Hematopoietic multipotent progenitor cell treated with erythropoietin and hydrocortisone succinate and interleukin-3 and kit ligand, for 17 days (in vitro differentiated cells): Measurements from ENCODE around the gene RMDN2.
"Not testable (repeated sequence)": the region's sequence is repeated elsewhere in the genome, so short reads cannot be mapped to it uniquely, and the experiment has no call there.

Source experiments
- DNase-seq: peaks from one replicate; pipeline ENCODE4 v3.0.0-alpha.2; 2015; ENCODE audit warnings: low spot score

Gene RMDN2

DNA sequence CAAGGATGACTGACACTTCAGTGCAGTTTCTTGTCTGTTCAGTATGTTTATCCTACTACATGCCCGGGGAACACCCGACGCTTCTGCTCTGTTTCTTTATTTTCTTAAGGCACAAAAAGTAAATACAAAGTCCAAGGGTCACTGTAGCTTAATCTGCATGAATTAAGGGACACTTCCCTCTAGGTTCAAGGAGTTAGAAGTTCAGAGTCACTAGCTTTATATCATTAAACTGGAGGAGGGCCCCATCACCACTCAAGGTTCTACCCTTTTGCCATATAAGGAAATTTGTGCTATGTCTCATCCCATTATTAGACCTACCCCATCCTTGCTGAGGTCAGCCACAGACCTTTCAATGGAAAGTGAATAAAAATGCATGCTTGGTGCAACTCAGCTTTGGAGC lies 27.6 kb upstream of the RMDN2 start:
- no peak for DNase-seq

DNA sequence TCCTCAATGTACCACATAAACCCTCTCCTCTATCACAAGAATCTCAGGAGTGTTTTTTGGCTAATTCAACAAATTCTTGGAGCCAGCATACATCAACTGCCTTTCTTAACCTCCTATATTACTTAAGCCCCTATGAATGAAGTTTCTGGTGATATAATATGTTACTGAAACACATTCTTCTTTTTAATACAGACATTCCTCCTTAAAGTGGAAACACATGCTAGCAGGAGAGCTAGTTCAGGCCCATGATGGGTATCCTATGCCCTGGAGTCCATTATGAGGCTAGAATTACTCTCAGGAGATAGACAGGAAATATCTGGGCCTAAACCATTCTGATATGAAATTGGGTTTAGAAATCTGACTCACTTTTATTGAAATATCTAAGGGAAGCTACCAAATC lies 26.6 kb upstream of the RMDN2 start:
- DNase-seq, result no peak

DNA sequence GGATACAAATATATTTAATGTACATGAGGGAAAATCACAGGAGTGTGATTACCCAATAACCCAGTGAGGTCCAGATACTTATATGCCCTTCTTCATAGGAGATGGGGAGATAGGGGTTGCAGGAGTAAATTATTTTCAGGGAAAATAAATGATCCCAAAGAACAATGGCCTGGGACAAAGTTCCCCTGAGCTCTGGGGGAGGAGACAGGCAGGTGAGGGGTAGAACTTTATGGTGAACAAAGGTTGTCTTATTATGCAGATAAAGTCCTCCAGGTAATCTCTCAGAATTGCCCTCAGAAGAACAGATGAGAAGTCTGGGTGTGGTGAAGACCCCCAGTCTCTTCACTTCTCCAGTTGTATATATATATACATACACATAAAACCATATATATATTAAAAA lies 22.1 kb upstream of the RMDN2 start:
- no peak for DNase-seq

DNA sequence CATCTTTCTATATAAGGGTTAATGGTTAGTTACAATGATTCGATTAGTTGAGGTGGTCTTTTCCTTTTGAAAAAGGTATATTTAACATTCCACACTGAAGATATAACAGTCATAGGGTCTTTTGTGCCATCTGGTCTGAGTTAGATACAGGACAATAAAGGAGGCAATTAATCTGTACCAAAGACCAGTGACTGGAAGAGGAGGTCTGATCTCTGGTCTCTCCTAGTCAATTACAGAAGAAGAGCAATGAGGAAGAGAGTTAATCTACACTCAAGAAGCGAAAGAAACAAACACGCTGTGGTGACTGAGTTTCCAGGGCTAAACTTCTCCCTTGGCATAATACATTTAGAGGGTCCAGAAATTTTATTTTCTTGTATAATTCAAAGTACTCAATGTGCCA lies 20.7 kb upstream of the RMDN2 start:
- no peak for DNase-seq

DNA sequence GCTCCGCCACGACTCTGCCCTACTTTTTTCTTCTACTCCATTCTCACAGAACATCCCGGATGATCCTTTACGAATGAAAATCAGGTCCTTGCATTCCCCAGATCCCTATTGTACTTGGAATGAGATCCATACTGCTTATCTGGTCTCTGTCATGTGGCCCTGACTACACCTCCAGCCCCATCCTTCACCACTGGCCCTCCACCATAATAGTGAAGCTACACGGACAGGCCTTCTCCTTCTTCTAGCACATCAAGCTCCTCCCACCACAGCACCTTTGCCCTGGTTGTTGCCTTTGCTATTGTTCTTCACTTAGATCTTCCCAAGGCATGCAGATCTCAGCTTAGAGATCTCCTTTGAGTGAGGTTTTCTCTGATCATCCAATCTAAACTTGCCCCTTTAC lies 20.1 kb upstream of the RMDN2 start:
- DNase-seq, result no peak

DNA sequence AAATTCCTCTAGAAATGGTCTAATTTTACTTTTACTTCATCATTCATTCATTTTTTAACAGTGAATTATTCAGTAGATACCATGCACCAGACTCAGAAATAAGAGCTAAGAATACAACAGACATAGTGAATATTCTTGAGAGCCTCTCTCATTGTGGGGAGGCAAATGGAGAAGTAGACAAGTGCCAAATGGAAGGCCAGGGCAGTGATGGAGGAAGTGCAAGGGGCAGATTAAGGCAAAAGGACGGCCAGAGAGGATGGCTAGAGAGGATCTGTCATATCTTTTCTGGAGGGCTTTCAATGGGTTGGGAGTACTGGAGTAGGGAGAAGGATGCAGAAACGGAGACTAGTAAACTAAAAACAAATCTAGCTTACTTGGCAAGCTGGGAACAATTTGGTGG lies 19.0 kb upstream of the RMDN2 start:
- DNase-seq, result no peak

DNA sequence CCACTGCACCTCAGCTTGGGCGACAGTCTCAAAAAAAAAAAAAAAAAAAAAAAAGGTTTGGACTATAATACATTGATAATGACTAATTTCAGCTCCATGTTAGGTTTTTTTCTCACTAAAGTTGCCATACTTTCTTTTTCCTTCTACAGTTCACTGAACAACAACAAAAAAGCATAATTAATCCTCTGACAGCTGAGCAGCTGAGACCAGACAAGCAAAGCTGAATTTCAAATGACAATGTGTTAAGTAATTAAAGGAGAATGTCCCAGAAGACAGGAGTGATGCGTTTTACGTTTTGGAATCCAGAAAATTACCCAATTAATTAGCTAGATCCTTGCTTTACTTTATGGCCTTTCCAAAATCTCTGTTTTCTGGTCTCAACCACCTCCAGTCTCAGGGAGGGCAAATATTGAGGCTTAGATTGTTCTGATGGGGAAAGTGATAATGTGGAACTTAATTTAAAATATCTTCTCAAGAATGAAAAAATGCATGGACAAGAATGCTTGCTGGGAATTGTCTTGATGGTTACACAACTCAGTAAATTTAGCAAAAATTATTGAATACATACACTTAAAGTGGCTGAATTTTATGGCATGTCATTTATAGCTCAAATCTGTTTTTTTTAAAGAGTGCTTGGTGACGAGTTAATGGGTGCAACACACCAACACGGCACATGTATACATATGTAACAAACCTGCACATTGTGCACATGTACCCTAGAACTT lies 17.4 kb upstream of the RMDN2 start:
- DNase-seq, result no peak

DNA sequence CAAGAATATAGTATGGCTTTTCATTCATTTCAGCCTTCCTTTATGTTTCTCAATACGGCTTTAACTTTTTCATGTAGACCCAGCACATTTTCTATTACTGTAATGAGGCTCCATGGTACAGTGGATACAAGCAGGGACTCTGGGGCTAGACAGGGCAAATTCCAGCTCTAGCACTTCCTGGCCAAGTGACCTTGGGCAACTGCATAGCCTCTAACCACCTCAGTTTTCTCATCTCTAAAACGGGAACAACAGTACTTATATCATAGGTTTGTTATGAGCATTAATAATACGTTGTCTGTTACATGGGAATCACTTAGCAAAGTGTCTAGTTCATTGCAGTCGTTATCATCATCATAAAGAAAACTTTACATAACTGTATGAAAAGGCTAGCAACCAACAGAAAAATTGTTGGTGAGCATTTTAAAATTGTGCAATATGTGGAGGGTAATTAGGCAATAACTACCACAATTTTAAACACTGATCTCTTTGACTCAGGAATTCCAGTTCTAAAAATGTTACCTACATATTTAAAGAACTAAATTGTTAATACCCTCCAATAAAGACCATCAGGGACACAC lies 13.7 kb upstream of the RMDN2 start:
- no peak for DNase-seq

DNA sequence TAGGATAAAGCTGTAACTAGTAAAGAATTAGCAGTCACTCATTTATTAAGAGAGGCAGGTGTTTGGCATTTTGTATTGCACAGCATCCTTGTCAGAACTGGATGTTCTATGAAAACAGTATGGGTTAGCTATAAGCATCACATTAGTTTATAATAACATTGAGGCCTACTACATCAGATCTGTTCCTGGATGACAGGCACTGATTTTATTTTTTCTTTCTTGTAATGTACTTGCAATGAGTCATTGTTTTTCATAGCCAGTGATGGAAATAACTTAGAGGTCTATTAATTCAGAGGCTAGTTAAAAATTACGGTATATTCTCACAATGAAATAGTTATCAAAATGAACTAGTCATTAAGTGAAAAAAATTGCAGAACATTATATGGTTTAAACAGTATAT lies 13.0 kb upstream of the RMDN2 start:
- no peak for DNase-seq

DNA sequence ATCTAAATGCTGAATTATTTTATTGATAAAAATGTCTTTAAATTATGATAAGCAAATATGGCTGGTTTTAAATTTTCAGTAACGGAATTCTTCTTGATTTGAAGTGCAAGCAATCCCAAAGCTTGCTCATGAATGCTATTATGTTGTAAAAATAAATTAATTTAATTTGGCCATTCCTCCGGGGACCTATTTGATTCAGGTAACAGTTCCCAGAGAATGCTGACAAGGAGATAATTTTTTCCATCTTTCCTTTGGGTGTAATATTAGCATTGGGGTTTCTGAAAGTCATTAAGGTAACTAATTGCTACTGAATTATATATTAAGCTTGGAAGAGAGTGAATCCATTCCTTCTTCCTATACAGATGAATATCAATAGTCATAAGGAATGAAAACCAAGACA lies 12.5 kb upstream of the RMDN2 start:
- DNase-seq, result no peak

DNA sequence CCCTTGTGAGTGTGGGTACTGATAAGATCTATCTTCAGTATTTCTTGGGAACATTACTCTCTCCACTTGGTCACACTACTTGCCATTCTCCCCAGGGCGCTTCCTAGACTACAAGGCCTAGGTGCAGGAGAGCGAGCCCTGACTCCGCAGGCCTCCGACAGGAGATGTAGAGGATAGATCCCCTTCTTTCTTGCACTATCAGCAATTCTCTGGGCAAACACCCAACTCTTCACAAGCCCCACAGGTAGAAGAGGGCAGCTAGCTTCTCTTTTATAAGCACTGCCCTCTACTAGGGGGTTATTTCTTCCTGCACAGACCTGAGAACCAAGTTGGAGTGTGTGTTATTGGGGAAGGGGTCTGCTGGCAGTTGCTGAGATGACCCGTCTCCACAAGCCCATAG lies 10.7 kb upstream of the RMDN2 start:
- no peak for DNase-seq

DNA sequence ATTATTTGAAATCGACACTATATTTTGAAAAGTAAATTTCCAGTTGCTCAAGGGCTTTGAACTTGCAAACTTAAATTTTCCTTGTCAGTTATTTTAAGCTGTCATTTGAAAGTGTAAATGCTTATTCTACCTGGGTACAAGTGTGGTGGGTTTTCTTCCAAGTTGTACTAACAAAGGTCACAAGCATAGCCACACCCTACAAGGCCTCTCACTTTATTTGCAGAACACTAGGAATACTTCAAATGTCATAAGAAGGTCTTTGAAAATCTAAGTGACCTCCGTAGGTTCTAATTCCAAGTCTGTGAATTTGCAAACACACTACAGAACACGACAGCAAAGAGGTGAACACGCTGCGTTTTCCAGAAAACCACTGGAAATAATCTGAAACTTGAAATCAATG lies 9.3 kb upstream of the RMDN2 start:
- no peak for DNase-seq

DNA sequence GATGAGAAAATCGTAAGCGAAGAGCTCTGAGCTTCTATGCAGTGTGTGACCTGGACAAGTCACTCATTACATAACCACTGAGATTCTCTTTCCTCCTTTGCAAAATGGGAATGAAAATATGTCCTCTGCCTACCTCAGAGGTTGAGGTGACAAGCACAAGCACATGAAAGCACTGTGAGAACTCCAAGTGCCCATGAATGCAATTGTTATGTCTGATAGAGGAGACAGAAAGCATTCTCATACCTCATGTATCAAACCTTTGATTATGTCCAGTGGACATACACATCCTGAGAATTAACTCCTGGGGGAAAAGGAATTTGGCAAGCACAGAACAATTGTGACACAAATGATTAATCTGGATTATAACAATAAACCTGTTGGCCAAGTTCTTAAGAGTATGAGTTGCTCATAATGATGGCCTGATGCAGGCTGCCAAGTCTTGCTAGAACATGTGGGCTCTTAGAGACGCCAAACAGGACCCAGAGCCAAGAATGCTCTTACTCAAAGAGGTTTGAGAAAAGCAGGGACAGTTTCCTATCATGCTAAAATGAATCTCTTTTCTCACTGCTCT lies 8.5 kb upstream of the RMDN2 start:
- DNase-seq, result no peak

DNA sequence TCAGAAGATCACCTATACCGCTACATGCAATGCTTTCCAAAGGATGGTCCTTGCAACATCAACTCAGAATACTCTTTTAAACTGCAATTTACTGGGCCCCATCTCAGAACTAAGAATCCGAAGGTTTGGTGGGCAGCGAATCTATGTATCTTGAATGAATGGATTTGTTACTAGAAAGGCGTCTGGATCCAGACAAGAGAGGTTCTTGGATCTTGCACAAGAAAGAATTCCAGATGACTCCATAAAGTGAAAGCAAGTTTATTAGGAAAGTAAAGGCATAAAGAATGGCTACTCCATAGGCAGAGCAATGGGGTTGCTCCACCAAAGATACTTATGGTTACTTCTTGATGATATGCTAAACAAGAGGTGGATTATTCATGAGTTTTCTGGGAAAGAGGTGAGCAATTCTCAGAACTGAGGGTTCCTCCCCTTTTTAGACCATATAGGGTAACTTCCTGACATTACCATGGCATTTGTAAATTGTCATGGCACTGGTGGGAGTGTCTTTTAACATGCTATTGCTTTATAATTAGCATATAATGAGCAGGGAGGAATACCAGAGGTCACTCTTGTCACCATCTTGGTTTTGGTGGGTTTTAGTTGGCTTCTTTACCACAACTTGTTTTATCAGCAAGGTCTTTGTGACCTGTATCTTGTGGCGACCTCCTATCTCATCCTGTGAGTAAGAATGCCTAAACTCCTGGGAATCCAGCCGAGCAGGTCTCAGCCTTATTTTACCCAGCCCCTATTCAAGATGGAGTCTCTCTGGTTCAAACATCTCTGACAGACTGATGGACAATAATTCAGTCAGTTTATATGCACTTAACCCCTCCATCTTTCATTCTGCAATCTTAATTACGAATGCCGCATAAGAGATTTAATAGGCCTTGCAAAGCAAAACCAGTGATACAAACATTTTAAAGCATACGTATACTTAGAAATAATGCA lies 7.5 kb upstream of the RMDN2 start:
- no peak for DNase-seq

DNA sequence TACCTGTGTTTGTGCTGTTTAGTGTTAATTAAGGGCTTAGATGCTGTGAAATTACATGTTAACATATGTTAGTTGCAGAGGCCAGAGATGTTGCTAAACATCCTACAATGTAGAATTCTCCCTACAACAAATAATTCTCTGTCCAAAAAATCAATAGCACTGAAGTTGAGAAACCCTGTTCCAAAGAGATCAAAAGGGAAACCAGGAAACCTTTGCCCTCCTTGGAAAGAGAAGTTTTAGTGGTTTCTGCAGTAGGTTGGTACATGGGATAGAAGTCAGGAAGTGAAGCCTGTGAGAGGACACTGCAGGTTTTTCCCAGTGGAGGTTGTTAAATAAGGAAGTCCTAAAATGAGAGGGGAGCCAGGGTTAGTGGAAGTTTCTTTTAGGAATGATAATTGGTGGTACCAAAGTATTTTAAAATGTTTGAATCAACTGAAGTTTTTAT lies 6.3 kb upstream of the RMDN2 start:
- DNase-seq, result no peak

DNA sequence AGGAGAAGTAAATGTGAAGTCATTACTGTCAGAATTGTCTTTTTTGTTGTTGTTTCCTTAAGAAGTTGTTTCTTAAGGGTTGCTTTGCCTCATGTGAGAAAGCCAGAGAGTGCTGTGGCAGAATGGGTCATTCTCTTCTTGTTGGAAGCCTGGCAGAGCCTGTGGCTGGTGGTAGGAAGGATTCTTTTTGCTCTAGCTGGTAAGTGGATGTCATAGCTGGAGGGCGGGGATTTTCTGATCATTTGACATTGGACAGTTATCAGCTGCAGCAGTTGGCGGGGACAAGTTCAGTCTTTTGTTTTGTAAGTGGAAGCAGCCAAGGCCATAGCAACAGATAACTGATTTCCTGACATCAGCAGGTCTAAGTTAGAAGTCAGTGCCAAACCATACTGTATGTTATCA lies 5.5 kb upstream of the RMDN2 start:
- peak; percentile 14 for DNase-seq

DNA sequence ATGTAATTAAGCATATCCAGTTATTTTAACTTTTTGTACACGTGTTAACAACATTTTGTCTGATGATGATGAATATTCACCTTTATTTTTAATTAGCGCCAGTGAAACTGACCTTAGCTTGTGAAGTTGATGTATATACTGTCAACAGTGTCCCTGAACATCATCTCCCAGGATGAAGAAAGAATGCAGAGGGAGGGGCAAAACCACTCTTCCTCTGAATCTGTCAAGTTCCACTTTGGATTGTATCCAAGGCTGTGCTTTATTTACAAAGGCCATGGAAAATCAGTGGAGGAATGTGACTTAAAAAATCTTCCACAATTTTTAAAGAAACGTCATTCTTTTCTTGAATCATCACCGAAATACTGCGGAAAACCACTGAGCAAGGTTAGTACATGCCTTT lies 4.5 kb upstream of the RMDN2 start:
- DNase-seq, result no peak

DNA sequence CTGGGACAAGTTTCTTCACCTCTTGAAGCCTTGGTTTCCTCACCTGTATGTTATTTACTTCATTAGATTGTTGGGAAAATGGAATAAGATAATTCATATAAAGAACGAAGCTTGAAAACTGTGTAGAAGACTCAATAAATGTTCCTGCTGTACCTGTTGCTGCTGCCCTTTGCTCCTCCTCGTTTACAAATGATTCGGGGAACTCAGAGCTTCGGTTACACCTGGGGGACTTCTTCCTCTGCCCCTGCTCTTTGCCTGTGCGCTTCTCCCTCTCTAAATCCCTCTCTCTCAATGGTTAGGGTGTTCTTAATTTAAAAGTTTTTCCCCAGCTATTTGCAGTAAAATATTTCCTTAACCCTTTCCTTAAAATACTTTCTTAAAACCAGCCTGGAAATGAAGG lies 3.3 kb upstream of the RMDN2 start:
- no peak for DNase-seq

DNA sequence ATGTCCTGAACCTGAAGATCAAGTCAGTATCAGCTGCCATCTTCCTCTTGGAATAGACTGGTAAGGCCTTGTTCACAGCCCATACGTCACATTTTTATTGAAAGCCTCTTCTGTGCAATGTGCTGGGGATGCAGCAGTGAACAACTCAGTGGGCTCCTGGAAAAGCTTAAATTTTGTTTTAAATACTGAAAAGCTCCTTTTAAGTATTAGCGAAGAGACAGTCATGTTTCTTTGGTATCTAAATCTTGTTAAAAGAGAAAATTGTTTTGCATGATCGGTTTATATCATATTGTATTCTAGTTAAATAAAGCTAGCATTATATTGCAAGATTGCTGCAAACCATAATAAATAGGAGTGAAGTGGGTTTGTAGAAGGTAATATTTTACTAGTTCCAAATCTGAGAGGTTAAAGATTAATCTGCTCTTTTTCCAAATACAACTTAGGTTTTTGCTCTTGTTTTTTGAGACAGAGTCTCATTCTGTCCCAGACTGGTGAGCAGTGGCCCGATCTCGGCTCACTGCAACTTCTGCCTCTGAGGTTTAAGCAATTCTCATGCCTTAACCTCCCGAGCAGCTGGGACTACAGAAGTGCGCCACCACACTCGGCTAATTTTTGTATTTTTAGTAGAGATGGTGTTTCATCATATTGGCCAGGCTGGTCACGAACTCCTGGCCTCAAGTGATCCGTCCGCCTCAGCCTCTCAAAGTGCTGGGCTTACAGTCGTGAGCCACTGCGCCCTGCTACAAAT lies 1.6 kb upstream of the RMDN2 start:
- no peak for DNase-seq

DNA sequence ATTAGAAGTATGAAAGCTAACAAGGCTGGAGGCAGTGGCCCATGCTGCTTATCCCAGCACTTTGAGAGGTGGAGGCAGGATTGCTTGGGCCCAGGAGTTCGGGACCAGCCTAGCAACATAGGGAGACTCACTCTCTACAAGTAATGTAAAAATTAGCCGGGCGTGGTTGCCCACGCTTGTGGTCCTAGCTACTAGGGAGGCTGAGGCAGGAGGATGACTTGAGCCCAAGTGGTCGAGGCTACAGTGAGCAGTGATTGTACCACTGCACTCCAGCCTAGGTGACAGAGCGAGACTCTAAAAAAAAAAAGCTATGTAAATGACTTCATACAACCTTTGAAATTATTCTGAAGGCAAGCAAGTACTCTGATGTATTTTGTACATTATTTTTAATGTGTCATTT lies 1.5 kb downstream of the RMDN2 start:
- DNase-seq, result no peak

DNA sequence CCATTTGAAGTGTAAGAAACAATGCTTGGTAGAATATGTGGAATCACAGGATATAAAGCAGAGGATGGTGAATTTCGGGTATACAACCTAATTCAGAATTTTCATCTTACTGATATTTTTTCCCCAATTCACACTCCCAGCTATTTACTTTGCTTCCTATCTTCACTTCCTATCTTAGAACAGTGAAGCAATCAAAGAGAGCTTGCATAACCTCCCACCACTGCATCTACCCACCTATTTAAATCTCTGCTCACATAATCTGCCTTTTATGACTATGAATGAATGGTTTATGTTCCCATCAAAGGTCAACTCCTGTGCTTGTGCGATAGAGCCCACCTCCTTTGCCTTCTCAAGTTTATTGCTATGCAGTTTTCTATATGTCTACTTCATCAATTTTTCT lies 3.3 kb downstream of the RMDN2 start:
- no peak for DNase-seq

DNA sequence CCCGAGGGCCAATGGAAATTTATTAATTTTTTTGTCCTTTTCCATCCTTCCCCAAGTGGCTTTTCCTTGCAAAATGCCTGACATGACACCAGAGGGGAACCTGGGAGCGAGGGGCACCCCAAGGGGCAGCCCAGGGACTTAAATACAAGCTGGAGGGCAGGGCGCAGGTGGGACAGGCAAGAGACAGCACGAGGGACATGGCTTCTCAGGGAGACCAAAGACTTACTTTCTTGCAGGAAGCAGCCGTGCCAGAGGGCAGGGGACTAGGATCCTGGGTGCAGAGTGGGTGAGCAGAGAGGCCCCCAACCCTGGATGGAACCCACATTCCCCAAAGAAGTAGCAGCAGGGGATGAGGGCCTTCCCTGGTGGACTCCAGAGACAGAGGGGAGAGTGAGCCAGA lies 5.3 kb downstream of the RMDN2 start:
- not testable (repeated sequence) for DNase-seq
